Medulla oblongata (tissue), 1 donor: ENCODE data around the gene PTRH2.
"Not testable (repeated sequence)": the region's sequence is repeated elsewhere in the genome, so short reads cannot be mapped to it uniquely, and the experiment has no call there.

Source experiments
- DNase-seq: peaks from one replicate; pipeline ENCODE4 v3.0.0-alpha.2; 2015; ENCODE audit errors: extremely low spot score

The PTRH2 gene

GRCh38 chr17:59669411-59669810 lies 37.8 kb downstream of the PTRH2 start:
- no peak for DNase-seq

- no peak for DNase-seq
Observed at GRCh38 chr17:59668816-59669215, 38.4 kb downstream of the PTRH2 start.

GRCh38 chr17:59666235-59666634 lies 41.0 kb downstream of the PTRH2 start:
- DNase-seq: no peak

- not testable (repeated sequence) for DNase-seq
Observed at GRCh38 chr17:59656624-59657023, 50.6 kb downstream of the PTRH2 start.

GRCh38 chr17:59652119-59652518 lies 55.1 kb downstream of the PTRH2 start:
- no peak for DNase-seq

- DNase-seq: no peak
Observed at GRCh38 chr17:59651346-59651745, 55.9 kb downstream of the PTRH2 start.

GRCh38 chr17:59650642-59651041 lies 56.6 kb downstream of the PTRH2 start:
- DNase-seq: no peak

GRCh38 chr17:59649886-59650285 lies 57.3 kb downstream of the PTRH2 start:
- DNase-seq: no peak
